Anterior cingulate cortex (tissue), 58 donors: Measurements from ENCODE around the gene MYZAP.

Source experiments
- DNase-seq, 58 donors: peaks; one replicate each; lab custom pipeline; 2025; lab: John Stamatoyannopoulos, UW

MYZAP gene

GRCh38 chr15:57561041-57561711, 30.5 kb upstream of the MYZAP start:
- peak in 53 of 58 donors; percentile 9 to 76 (median 47) for DNase-seq

DNA sequence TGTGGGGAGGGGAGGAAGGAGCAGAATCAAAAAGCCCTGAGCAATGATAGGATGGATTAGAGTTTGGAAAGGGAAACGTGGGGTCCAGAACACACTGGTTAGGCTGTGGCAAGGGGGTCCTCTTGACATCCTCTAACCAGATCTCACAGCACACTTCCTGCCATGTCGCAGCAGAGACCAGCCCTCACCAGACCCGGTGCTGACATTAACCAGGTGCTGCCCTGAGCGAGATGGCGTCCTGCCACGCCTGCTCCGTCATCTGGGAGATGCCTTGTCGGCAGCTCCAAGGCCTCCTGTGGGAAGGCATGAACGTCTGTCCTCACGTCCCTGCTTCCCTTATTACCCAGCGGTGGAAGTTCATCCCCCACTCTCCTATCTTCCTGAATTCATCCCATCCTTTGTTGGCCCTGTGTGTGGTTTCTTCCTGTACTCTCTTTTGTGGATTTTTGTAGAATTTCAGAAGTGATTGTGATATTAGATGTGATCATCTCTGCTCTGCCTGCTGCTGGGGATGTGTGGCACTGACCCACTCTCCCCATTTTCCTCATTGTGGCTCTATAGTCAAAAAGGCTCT, 29.4 kb upstream of the MYZAP start:
- no peak for DNase-seq

DNA sequence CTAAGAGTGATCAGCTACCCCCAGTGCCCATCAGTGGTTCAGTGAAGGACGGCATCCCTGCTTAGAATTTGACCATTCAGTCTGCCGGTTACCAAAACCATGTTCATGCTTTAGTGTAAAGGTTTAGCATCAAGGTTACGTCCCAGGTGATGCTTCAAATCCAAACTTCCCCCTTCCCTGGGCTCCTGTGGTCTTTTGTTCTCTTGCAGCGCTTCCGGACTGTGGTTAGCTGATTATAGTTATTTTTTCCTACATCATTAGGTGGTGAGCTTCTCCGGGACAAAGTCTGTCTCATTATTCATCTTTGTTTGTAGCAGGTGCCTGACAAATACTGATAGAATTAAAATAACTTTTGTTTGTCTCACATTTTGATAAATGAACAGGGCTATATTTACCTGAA, 28.3 kb upstream of the MYZAP start:
- no peak for DNase-seq

DNA sequence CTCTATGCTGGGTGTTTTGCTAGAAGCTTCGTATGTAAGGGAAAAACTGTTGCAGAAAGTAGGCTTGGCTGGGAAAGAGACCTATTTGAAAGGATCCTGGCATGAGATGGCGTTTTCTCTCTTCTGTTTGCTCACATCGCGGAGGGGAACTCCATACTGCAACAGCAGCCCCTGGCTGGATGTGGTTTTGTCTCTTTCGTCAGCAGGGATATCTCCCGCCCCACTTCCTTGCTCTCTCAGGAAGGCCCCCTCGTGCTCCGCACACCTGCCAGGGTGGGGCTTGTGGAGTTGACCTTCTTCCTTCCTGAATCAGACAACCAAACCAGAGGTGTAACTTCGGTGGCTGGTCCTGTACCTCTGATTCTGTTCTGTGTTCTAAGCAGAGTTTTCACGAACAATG, 26.4 kb upstream of the MYZAP start:
- no peak for DNase-seq

DNA sequence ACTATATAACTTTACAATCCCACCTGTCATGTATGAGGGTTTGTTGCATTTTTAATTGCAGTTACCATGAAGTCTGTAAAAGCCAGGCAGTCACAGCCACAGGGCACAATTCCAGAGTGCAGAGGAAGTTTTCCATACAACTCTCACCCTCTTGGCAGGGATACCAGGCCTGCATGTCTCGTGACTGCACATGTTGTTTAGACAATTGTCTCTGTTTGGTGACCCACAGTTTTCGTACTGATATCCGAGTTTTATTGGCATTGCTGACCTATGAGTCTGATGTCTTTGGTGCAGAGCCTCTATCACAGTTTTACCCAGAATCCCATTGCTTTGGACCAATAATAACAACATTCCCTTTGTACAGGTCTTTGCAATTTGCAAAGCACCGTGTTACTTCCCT, 24.9 kb upstream of the MYZAP start:
- no peak for DNase-seq

DNA sequence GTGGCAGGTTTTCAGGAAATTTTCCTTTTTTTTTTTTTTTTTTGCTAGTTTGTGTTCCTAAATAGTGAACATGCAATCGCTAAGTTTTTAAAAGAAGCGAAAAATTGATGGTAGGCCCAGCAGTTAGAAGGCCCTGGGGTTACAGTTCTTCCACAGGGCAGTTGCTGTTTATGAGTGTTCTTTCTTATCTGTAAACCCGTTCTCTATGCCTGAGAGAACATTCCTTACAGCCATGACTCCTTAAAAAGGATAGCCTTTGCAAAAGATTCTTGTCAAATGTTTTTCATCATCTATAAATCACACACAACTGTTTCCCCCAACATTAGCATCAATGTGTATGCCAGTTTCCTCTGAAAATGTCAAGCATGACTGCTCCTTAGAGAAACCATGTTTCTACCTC, 23.8 kb upstream of the MYZAP start:
- no peak for DNase-seq

- DNase-seq, result no peak
Measured at GRCh38 chr15:57568299-57568698, 23.4 kb upstream of the MYZAP start.

GRCh38 chr15:57570340-57570739, 21.4 kb upstream of the MYZAP start:
- DNase-seq, result no peak

DNA sequence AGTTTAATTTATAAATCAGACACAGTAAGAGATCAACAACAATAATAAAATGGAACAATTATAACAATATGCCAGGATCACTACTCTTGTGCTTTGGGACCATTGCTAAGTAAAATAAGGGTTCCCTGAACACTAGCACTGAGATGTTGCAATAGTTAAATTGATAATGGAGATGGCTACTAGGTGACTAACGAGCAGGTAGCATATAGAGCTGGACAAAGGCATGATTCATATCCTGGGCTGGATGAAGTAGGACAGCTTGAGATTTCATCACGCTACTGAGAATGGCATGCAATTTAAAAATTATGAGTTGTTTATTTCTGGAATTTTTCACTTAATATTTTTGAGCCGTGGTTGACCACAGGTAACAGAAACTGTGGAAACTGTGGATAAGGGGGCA, 20.7 kb upstream of the MYZAP start:
- DNase-seq, result no peak

DNA sequence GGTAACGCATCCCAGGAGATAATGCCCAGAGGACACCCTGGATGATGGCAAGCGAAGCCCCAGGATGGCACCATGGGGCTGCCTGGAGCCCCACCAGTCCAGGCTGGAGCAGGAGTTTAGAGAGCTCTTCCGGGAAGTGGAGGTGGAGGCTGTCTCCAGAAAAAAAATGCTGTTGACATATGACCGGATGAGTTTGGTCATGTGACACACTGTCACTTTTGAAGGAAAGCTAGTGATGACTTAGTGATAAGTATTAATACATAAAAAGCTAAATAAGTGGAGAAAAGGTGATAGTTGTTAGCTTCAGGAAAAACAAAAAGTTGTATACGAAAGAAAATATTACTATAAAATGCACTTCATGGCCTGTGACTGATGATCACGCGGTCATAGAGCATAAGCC, 20.0 kb upstream of the MYZAP start:
- no peak for DNase-seq

- no peak for DNase-seq
Measured at GRCh38 chr15:57572468-57572867, 19.2 kb upstream of the MYZAP start.

- no peak for DNase-seq
Measured at GRCh38 chr15:57573151-57573550, 18.6 kb upstream of the MYZAP start.

GRCh38 chr15:57575363-57575762, 16.3 kb upstream of the MYZAP start:
- no peak for DNase-seq

GRCh38 chr15:57578288-57578900, 13.3 kb upstream of the MYZAP start:
- no peak for DNase-seq

- DNase-seq, result no peak
Measured at GRCh38 chr15:57580428-57580827, 11.3 kb upstream of the MYZAP start.

- no peak for DNase-seq
Measured at GRCh38 chr15:57580866-57581265, 10.8 kb upstream of the MYZAP start.

- no peak for DNase-seq
Measured at GRCh38 chr15:57582090-57582489, 9.6 kb upstream of the MYZAP start.

DNA sequence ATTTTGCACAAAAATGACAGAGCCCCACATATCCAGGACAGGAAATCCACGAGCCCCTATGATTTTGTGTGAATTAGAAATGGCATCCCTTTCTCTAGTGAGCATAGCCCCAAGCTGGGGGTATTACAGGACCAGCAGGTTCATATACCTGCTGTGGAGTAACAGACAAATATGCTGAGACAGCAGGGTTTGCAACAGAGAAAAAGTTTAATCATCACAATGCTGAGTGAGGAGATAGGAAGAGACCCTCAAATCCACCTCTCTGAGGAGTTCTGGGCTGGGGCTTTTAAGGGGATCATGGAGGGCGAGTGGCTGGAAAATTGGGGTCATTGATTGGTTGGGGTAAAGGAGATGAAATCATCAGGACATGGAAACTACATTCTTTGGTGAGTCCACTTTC, 8.4 kb upstream of the MYZAP start:
- no peak for DNase-seq

- no peak for DNase-seq
Measured at GRCh38 chr15:57583720-57584119, 8.0 kb upstream of the MYZAP start.

GRCh38 chr15:57586661-57587424, 4.9 kb upstream of the MYZAP start:
- DNase-seq, result no peak

DNA sequence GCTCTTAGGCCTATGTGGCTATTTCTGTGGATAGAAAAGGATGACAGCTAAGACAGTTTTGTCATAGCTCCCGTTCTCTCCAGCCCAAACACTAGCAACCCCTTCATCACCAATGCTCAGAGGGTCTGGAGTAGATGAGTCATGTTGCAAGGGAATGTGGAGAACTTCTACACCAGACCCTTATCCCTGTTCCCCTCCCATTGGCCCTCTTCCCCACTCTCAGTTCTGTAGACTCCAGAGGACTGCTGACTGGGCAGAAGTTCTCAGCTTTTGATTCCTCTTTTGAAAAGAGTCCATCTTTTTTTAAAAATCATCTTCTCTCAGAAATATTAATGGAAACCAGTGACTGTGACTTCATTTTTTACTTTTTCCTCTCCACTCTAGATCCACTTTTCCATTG, 2.4 kb upstream of the MYZAP start:
- DNase-seq, result no peak

DNA sequence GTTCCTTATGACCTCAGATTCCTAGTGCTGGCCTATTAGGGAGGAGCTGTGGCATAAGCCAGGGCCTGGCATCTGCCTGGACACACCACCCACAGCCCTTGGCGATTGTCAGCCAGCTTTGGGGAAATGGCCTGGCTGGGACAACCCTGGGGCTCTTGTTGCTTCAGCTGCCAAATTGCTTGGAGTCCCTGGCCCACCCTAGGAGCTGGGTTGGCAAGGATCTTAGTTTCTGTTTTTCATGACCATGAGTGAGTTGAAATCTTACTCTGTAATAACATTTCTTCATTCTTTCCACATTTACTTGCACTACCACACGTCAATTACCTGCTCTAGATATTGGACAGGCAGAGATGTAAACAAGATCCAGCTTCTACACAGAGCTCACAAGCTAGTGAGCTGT, 1.9 kb upstream of the MYZAP start:
- DNase-seq, result peak in 4 of 58 donors; percentile 6 to 32 (median 12)
